Measurements from ENCODE around the gene EPHB1. TPM values are rescaled to one million over a fixed set of nuclear protein-coding genes. Genes with fewer than 3 reads are reported as not detected.

EPHB1 gene
- total and polyA plus RNA-seq, 4 donors: 0.23 to 1.7 (median 0.52) TPM

GRCh38 chr3:134887536-134887935 lies 92.5 kb downstream of the EPHB1 start (continued):
- no peak for TF ChIP-seq CTCF (IDR thresholded peaks at IDR 0.05; ENCODE audit: low read depth, low read length, missing input control)
- no peak for TF ChIP-seq MAX (IDR thresholded peaks at IDR 0.05)

- DNase-seq (ENCODE audit: low spot score): no peak
- Histone ChIP-seq H3K4me3 (ENCODE audit: low read depth in 1 of 3, low read length in 3 of 3) (no peak overlapping the region), H3K9ac (ENCODE audit: low read depth in 1 of 2, low read length in 2 of 2) (no peak overlapping the region), H3K4me1 (ENCODE audit: control insufficient read depth in 4 of 4, insufficient read depth in 4 of 4, low read length in 3 of 4) (no peaks in the 10 kb centered on the region), H3K9me3 (ENCODE audit: control insufficient read depth in 4 of 4, low read length in 3 of 4) (peaks cover 0 to 3% (median 2%) of the 10 kb centered on the region in 4 donors), H3K27me3 (ENCODE audit: control insufficient read depth in 4 of 4, insufficient read depth in 4 of 4, low read length in 3 of 4) (no peaks in the 10 kb centered on the region), H3K36me3 (ENCODE audit: control insufficient read depth in 4 of 4, insufficient read depth in 3 of 4, low read depth in 1 of 4, low read length in 3 of 4) (no peaks in the 10 kb centered on the region), H3K27ac (ENCODE audit: low read depth in 1 of 2, low read length in 2 of 2) (no peak overlapping the region)
- WGBS: 65% methylated on average over 2 of the region's 2 CpGs
- TF ChIP-seq TAF1 (conservative IDR thresholded peaks at IDR 0.05) (no peak), REST (IDR thresholded peaks at IDR 0.05) (no peak), MAX (IDR thresholded peaks at IDR 0.05) (no peak), YY1 (IDR thresholded peaks at IDR 0.05) (no peak), GABPA (IDR thresholded peaks at IDR 0.05 in 1 of 2, conservative IDR thresholded peaks at IDR 0.05 in 1 of 2) (no peak), SP1 (IDR thresholded peaks at IDR 0.05) (no peak), ZBTB33 (IDR thresholded peaks at IDR 0.05) (no peak)
These were observed 97.3 kb downstream of the EPHB1 start for GRCh38 chr3:134892326-134892725.

- Histone ChIP-seq H3K9me3 (ENCODE audit: control insufficient read depth in 4 of 4, low read length in 3 of 4) (peaks cover 0 to 3% (median 2%) of the 10 kb centered on the region in 4 donors), H3K27ac (ENCODE audit: low read depth in 1 of 2, low read length in 2 of 2) (no peak overlapping the region), H3K4me1 (ENCODE audit: control insufficient read depth in 4 of 4, insufficient read depth in 4 of 4, low read length in 3 of 4) (no peaks in the 10 kb centered on the region), H3K36me3 (ENCODE audit: control insufficient read depth in 4 of 4, insufficient read depth in 3 of 4, low read depth in 1 of 4, low read length in 3 of 4) (no peaks in the 10 kb centered on the region), H3K4me3 (ENCODE audit: low read depth in 1 of 3, low read length in 3 of 3) (no peak overlapping the region), H3K9ac (ENCODE audit: low read depth in 1 of 2, low read length in 2 of 2) (no peak overlapping the region), H3K27me3 (ENCODE audit: control insufficient read depth in 4 of 4, insufficient read depth in 4 of 4, low read length in 3 of 4) (no peaks in the 10 kb centered on the region)
- DNase-seq (ENCODE audit: low spot score): no peak
- 70% methylated on average over 5 of the region's 5 CpGs for WGBS
- TF ChIP-seq SP1 (IDR thresholded peaks at IDR 0.05) (no peak), HNF4G (IDR thresholded peaks at IDR 0.05) (no peak), NR2F2 (IDR thresholded peaks at IDR 0.05) (no peak), ATF3 (IDR thresholded peaks at IDR 0.05) (no peak), MAX (IDR thresholded peaks at IDR 0.05) (no peak), GABPA (IDR thresholded peaks at IDR 0.05 in 1 of 2, conservative IDR thresholded peaks at IDR 0.05 in 1 of 2) (no peak), HNF4A (conservative IDR thresholded peaks at IDR 0.05) (no peak), JUND (IDR thresholded peaks at IDR 0.05) (no peak), FOXA1 (IDR thresholded peaks at IDR 0.05) (no peak), RXRA (IDR thresholded peaks at IDR 0.05) (no peak), FOXA2 (IDR thresholded peaks at IDR 0.05) (no peak), CTCF (IDR thresholded peaks at IDR 0.05; ENCODE audit: low read depth, low read length, missing input control) (no peak)
These were observed 97.7 kb downstream of the EPHB1 start for GRCh38 chr3:134892761-134893160.
